Neural crest cell (in vitro differentiated cells): ENCODE results near the gene S100A11. TPM values are rescaled to one million over a fixed set of nuclear protein-coding genes. Genes with fewer than 3 reads are reported as not detected.

Experiments
- DNase-seq: peaks from one replicate; pipeline ENCODE4 v3.0.0; 2021; ENCODE audit warnings: low read depth, mixed read lengths, low spot score
- H3K27ac Mint-ChIP-seq: one replicate; pipeline ENCODE4 v1.8.0; 2021; ENCODE audit warnings: mild to moderate bottlenecking, mixed read lengths; ENCODE audit not compliant: unreplicated experiment
- H3K27me3 Mint-ChIP-seq: 2 replicates; pipeline ENCODE4 v1.8.0; 2021; ENCODE audit warnings: low read depth, mild to moderate bottlenecking, mixed read lengths
- H3K36me3 Mint-ChIP-seq: 2 replicates; pipeline ENCODE4 v1.8.0; 2021; ENCODE audit warnings: low read depth, mild to moderate bottlenecking, mixed read lengths
- H3K4me1 Mint-ChIP-seq: 2 replicates; pipeline ENCODE4 v1.8.0; 2021; ENCODE audit warnings: mixed read lengths
- H3K4me3 Mint-ChIP-seq: one replicate; pipeline ENCODE4 v1.8.0; 2021; ENCODE audit warnings: mild to moderate bottlenecking, mixed read lengths
- H3K9me3 Mint-ChIP-seq: 2 replicates; pipeline ENCODE4 v1.8.0; 2021; ENCODE audit warnings: mixed read lengths
- total RNA-seq: library from RNA; stranded (reverse); gene quantifications from 2 replicates; pipeline ENCODE4 v1.2.1, GENCODE V29; 2021
- TF ChIP-seq, protein P1 (sequence below): fragments of 200-600 bp; sonication (generic); conservative IDR thresholded peaks from 2 replicates; pipeline ENCODE4 v1.5.0; 2021; ENCODE audit warnings: antibody characterized with exemption, mild to moderate bottlenecking

Gene S100A11
- total RNA-seq, 1 donor from 2014 or later, result 41.6 TPM

DNA sequence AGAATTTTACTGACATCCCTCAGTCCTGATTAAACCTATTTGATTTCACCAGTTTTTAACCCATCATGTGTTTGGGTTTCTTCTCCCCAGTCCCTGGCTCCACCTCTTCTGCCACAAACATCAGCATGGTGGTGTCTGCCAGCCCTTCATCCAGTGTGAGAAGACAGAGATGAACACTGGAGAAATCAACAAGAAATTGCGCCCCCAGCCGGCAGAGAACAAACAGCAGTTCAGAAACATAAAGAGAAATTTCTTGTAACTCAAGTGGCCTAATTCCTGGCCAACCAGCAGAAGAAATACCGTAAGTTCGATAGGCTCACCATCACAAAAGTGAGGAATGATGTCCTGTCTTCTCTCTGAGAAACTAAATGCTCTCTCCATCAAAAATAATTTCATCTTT, 18.3 kb downstream of the S100A11 start:
- H3K36me3 Mint-ChIP-seq, result no peaks in the 10 kb centered on the region
- DNase-seq, result no peak
- TF ChIP-seq, protein P1, sequence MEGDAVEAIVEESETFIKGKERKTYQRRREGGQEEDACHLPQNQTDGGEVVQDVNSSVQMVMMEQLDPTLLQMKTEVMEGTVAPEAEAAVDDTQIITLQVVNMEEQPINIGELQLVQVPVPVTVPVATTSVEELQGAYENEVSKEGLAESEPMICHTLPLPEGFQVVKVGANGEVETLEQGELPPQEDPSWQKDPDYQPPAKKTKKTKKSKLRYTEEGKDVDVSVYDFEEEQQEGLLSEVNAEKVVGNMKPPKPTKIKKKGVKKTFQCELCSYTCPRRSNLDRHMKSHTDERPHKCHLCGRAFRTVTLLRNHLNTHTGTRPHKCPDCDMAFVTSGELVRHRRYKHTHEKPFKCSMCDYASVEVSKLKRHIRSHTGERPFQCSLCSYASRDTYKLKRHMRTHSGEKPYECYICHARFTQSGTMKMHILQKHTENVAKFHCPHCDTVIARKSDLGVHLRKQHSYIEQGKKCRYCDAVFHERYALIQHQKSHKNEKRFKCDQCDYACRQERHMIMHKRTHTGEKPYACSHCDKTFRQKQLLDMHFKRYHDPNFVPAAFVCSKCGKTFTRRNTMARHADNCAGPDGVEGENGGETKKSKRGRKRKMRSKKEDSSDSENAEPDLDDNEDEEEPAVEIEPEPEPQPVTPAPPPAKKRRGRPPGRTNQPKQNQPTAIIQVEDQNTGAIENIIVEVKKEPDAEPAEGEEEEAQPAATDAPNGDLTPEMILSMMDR, result peak; percentile 43
- peaks cover 26% of the 10 kb centered on the region for H3K27me3 Mint-ChIP-seq
- no peaks in the 10 kb centered on the region for H3K9me3 Mint-ChIP-seq
- no peak overlapping the region for H3K27ac Mint-ChIP-seq
- H3K4me1 Mint-ChIP-seq, result no peaks in the 10 kb centered on the region
- no peak overlapping the region for H3K4me3 Mint-ChIP-seq

DNA sequence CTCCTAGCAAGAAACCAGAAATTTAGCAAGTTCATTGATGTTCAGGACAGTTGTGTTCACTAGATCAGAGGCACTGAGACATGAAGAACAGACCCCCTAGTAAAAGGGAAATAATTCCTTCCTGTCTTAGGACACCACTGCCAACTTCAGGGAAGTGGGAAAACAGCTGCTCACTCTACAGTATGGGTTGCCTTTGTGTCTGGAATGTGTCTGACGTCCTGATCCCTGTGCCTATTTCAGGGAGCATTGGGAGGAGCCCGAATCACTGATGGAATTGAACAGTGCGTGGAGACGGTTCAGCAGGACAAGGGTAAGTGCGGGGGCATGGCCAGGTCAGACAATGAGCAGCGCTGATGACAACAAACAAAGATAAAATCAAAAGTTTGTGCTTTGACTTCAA, 21.0 kb downstream of the S100A11 start:
- TF ChIP-seq, protein P1, result no peak
- H3K27me3 Mint-ChIP-seq, result peaks cover 22% of the 10 kb centered on the region
- DNase-seq, result no peak
- no peak overlapping the region for H3K4me3 Mint-ChIP-seq
- no peaks in the 10 kb centered on the region for H3K36me3 Mint-ChIP-seq
- H3K4me1 Mint-ChIP-seq, result no peaks in the 10 kb centered on the region
- no peak overlapping the region for H3K27ac Mint-ChIP-seq
- H3K9me3 Mint-ChIP-seq, result no peaks in the 10 kb centered on the region

DNA sequence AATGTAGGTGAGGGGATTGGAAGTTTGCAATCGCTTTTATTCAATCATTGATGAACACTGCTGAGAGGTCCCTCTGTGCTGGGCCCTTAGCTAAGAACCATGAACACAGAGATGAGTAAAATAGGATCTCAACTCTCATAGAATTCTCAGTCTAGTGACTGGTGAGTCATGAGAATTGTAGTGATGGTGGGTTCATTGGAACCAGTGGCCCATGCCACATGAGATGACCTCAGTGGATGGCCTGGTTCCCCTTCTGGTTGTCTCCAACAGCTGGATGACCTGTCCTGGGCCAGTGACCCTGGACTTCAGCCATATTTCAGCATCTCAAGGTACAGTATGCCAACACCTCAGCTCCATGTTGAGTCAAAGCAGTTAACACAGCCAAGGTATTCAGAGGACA, 21.9 kb downstream of the S100A11 start:
- H3K4me3 Mint-ChIP-seq, result no peak overlapping the region

DNA sequence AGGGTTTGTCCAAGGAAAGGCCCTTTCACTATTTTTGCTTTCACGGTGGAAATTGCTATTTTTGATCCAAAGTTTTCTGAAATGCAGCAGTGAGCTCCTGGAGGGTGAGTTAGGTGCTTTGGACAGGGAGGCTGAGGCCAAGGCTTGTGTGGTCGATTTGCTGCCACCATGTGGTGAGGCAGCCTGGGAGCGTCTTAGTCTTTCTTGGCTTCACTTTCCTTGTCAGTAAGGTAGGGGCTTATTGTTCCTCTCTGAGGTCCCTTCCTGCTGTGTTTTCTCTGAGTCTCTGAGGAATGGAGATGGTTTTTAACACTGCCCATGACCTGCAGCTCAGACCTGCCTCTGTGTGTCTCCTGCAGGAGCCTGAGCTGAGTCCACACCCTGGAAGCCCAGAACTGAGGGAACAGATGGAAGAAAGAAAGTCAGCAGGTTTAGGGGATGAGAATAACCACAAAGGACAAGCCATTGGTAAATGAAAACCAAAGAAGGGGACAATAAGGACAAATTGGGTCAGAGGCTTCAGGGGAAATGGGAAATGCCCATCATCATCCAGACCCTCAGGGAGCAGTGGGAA, 23.1 kb downstream of the S100A11 start:
- DNase-seq, result no peak
- Mint-ChIP-seq H3K9me3 (no peaks in the 10 kb centered on the region), H3K36me3 (no peaks in the 10 kb centered on the region), H3K4me3 (no peak overlapping the region), H3K4me1 (no peaks in the 10 kb centered on the region), H3K27me3 (peaks cover 31% of the 10 kb centered on the region), H3K27ac (no peak overlapping the region)
- TF ChIP-seq, protein P1, result peak; percentile 65

More for the DNA sequence above, 21.9 kb downstream of the S100A11 start:
- DNase-seq, result no peak
- Mint-ChIP-seq H3K9me3 (no peaks in the 10 kb centered on the region), H3K4me1 (no peaks in the 10 kb centered on the region), H3K27ac (no peak overlapping the region), H3K27me3 (peaks cover 22% of the 10 kb centered on the region), H3K36me3 (no peaks in the 10 kb centered on the region)
- TF ChIP-seq, protein P1, result no peak

DNA sequence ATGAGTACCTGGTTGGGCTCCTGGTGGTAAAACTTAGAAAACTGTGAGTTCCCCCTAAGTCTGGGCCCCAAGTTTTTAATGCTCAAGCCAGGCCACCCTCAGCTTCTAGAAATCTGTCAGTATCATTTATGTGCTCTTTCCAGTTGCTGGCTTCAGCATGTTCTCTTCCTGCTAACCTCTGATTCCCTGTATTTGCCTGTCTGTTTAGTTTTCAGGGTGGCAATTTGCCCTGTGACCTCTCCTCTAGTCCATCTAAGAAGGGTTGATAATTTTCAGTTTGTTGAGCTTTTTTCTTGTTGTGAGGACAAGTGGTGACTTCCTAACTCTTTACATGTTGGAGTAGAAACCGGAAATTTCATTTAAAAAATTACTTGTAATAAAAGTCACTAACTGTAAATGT, 27.1 kb downstream of the S100A11 start:
- Mint-ChIP-seq H3K27ac (peak overlapping the region; percentile 31), H3K9me3 (no peaks in the 10 kb centered on the region), H3K4me3 (no peak overlapping the region), H3K4me1 (no peaks in the 10 kb centered on the region), H3K27me3 (peaks cover 55% of the 10 kb centered on the region), H3K36me3 (no peaks in the 10 kb centered on the region)
- TF ChIP-seq, protein P1, result no peak
- DNase-seq, result no peak

DNA sequence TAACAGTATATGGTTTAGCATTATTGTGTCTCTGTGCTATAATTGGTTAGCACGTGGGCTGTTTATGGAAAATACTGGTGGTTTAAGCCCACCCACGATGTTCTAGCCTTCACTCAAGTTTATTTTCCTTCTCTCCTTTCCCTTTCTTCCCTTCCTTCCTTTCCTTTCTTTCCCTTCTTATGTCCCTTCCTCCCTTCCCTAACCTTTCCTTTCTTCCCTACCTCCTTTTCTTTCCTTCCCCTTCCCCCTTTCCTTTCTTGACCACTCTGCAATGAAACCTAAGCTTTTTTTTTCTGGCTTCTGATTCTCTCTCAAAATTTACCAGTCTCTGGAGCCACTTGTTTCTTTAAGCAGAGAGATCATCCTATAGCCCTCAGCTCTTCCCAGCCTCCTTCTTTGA, 29.8 kb downstream of the S100A11 start:
- no peak for DNase-seq
- Mint-ChIP-seq H3K4me3 (no peak overlapping the region), H3K36me3 (no peaks in the 10 kb centered on the region), H3K27ac (no peak overlapping the region), H3K4me1 (no peaks in the 10 kb centered on the region), H3K27me3 (peaks cover 63% of the 10 kb centered on the region), H3K9me3 (no peaks in the 10 kb centered on the region)
- TF ChIP-seq, protein P1, result no peak
